Hematopoietic multipotent progenitor cell treated with erythropoietin and hydrocortisone succinate and interleukin-3 and kit ligand, for 17 days (in vitro differentiated cells): ENCODE data around the gene RHOBTB1.

Experiments
- DNase-seq: peaks from one replicate; pipeline ENCODE4 v3.0.0-alpha.2; 2015; ENCODE audit warnings: low spot score

The RHOBTB1 gene

DNA sequence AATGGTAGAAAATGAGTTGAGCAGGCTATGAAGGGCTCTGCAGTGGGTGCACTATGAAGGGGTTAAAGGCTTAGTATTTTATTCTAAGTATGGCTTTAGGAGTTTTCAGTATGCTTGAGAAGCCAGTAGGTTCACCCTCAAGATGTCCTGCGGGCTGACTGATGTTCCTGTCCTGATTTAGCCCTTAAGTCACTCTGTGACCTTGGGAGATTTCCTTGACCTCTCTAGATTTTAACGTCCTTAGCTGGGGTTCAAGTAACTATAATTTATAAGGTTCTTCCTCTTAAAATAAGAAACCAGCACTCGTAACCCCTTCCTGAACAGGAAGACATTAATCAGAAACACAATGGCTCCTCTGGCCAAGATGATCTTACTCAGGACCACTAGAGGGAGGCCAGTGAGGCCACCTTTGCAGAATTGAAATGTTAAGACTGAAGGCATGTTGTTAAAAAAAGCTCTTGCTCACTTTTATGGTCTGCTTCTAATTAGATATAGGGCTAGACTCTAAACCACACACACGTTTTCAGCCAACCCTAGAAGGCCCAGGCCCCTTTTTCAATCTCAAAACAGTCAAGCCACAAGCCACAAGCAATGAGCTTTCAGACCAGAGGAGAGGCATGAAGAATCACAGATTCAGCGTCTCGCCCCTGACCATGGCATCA lies 123.8 kb downstream of the RHOBTB1 start:
- DNase-seq, result no peak
